GM23248 (cell line): ENCODE data around the gene MGMT. TPM values are rescaled to one million over a fixed set of nuclear protein-coding genes. Genes with fewer than 3 reads are reported as not detected.

ENCODE experiments used
- DNase-seq: peaks from one replicate; pipeline ENCODE4 v3.0.0-alpha.2; 2015
- H2AFZ ChIP-seq: fragments of 200-600 bp; sonication (generic); 2 replicates; pipeline ENCODE4 v1.6.1; 2016; ENCODE audit warnings: antibody characterized with exemption
- H3F3A ChIP-seq: fragments of 200-600 bp; sonication (generic); 2 replicates; pipeline ENCODE4 v1.6.1; 2016; ENCODE audit warnings: mild to moderate bottlenecking, antibody characterized with exemption, mixed run types; ENCODE audit not compliant: insufficient read depth
- H3K27ac ChIP-seq: fragments of 200-600 bp; sonication (generic); 2 replicates; pipeline ENCODE4 v1.5.1; 2016; ENCODE audit warnings: mild to moderate bottlenecking
- H3K27me3 ChIP-seq: fragments of 200-600 bp; sonication (generic); replicated peaks from 2 replicates; pipeline ENCODE4 v1.6.1; 2016; ENCODE audit warnings: mild to moderate bottlenecking; ENCODE audit not compliant: insufficient read depth
- H3K36me3 ChIP-seq: fragments of 200-600 bp; sonication (generic); 2 replicates; pipeline ENCODE4 v1.6.1; 2016; ENCODE audit warnings: low read depth, mild to moderate bottlenecking
- H3K4me1 ChIP-seq: fragments of 200-600 bp; sonication (generic); 2 replicates; pipeline ENCODE4 v1.6.1; 2016; ENCODE audit warnings: mild to moderate bottlenecking; ENCODE audit not compliant: insufficient read depth
- H3K4me2 ChIP-seq: fragments of 200-600 bp; sonication (generic); one replicate; pipeline ENCODE4 v1.6.1; 2016; ENCODE audit warnings: mild to moderate bottlenecking; ENCODE audit not compliant: unreplicated experiment
- H3K4me3 ChIP-seq: fragments of 200-600 bp; sonication (generic); 2 replicates; pipeline ENCODE4 v1.5.1; 2016; ENCODE audit warnings: mild to moderate bottlenecking
- H3K79me2 ChIP-seq: fragments of 200-600 bp; sonication (generic); 2 replicates; pipeline ENCODE4 v1.6.1; 2016; ENCODE audit warnings: mild to moderate bottlenecking; ENCODE audit not compliant: insufficient read depth
- H3K9ac ChIP-seq: fragments of 200-600 bp; sonication (generic); 2 replicates; pipeline ENCODE4 v1.6.1; 2016; ENCODE audit warnings: mild to moderate bottlenecking
- H3K9me2 ChIP-seq: fragments of 200-600 bp; sonication (generic); 2 replicates; pipeline ENCODE4 v1.6.1; 2016; ENCODE audit warnings: mixed run types, mild to moderate bottlenecking, moderate library complexity; ENCODE audit not compliant: insufficient read depth
- H3K9me3 ChIP-seq: fragments of 200-600 bp; sonication (generic); one replicate; pipeline ENCODE4 v1.6.1; 2017; ENCODE audit warnings: low read depth
- H4K20me1 ChIP-seq: fragments of 200-600 bp; sonication (generic); 2 replicates; pipeline ENCODE4 v1.6.0; 2016; ENCODE audit not compliant: insufficient read depth
- EZH2 ChIP-seq: fragments of 200-600 bp; sonication (generic); IDR thresholded peaks from 2 replicates; pipeline ENCODE4 v1.6.1; 2018; ENCODE audit warnings: antibody characterized with exemption, mild to moderate bottlenecking; ENCODE audit not compliant: insufficient read depth, poor library complexity, severe bottlenecking
- EZH2phosphoT487 ChIP-seq: fragments of 200-600 bp; sonication (generic); IDR thresholded peaks from 2 replicates; pipeline ENCODE4 v1.6.1; 2018; ENCODE audit warnings: antibody characterized with exemption, moderate library complexity, mild to moderate bottlenecking, low read depth; ENCODE audit not compliant: insufficient read depth
- WGBS, 2 experiments: methylation state at CpG; one replicate each; pipeline ENCODE4 v1.1.6; 2015 to 2017; ENCODE audit warnings: low lambda C conversion rate in 2 of 2, low coverage in 1 of 2; ENCODE audit errors: missing lambda C conversion rate in 2 of 2; 5-methylcytosine and 5-hydroxymethylcytosine counted together
- in situ Hi-C: fragments of 300-500 bp; cut with MboI; formaldehyde crosslinking; loops from 2 replicates; pipeline ENCODE4 v1.15.0; 2020
- polyA plus RNA-seq: library from polyadenylated mRNA; unstranded; fragments of >200 nt; fragmentation: Nextera tagmentation; extraction: Ambion mirVana; gene quantifications from 2 replicates; pipeline ENCODE4 v1.2.1, GENCODE V29; 2016
- total RNA-seq: library from RNA; depleted of rRNA; stranded (reverse); fragments of >200 nt; shearing (Covaris generic); gene quantifications from 2 replicates; pipeline ENCODE4 v1.2.3, GENCODE V29; 2014

The MGMT gene
- total and polyA plus RNA-seq, 2 experiments from 2014 or later = 28.5 to 35.1 TPM

DNA sequence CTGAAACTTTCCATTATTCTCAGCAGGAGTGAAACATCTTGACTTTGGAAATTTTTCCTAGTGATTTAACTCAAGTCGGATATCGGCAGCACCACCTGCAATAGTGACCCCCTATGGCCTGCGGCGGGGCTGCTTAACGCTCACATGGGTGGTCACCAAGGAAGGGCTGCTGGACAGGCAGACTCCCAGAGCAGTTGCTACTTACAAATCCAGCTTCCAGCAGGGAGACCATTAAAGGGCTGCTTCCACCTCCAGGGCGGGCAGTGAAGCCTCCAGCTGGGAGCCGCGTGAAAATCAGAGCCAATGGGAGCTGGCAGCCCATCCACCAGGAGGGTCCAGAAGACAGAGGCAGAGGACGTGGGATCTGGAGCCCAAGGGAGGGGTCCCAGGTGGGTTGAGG is 122.5 kb downstream of the MGMT start:
- Histone ChIP-seq H3K36me3 (no peaks in the 10 kb centered on the region), H4K20me1 (no peaks in the 10 kb centered on the region), H3K9me2 (no peaks in the 10 kb centered on the region), H3K4me1 (no peaks in the 10 kb centered on the region), H3K4me2 (no peak overlapping the region), H3K9me3 (no peaks in the 10 kb centered on the region), H2AFZ (no peak overlapping the region), H3K79me2 (no peaks in the 10 kb centered on the region), H3K27me3 (no peaks in the 10 kb centered on the region), H3K27ac (no peak overlapping the region), H3F3A (no peaks in the 10 kb centered on the region), H3K4me3 (no peak overlapping the region), H3K9ac (no peak overlapping the region)
- WGBS, 2 experiments = 92 to 97% methylated on average over 9 of the region's 9 CpGs
- TF ChIP-seq EZH2phosphoT487 (no peak), EZH2 (no peak)
- in situ Hi-C loops = no loop called here
- no peak for DNase-seq

DNA sequence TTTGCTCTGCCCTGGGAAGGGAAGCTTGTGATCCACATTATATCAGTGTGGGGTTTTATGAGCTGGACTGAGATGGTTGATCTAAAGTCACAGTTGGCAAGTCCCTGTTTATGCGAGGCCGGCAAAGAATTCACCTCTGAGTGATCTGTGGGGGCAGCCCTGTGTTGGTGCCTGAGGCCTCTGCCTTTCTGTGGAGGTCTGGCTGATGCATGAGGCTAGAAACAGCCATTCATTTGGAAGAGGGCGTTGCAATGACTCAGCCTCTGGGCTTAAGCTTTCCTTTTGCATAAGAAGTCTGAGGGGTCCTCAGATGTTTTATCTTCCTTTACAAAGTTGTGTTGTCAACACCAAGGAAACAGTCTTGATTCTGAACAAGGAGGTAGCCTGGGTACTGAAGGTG is 126.9 kb downstream of the MGMT start:
- Histone ChIP-seq H3K27me3 (no peaks in the 10 kb centered on the region), H3K9ac (no peak overlapping the region), H3K27ac (no peak overlapping the region), H2AFZ (no peak overlapping the region), H3K79me2 (no peaks in the 10 kb centered on the region), H3K9me2 (no peaks in the 10 kb centered on the region), H3K4me1 (no peaks in the 10 kb centered on the region), H3K4me3 (no peak overlapping the region), H3K9me3 (no peaks in the 10 kb centered on the region), H4K20me1 (no peaks in the 10 kb centered on the region), H3K36me3 (no peaks in the 10 kb centered on the region), H3F3A (no peaks in the 10 kb centered on the region), H3K4me2 (no peak overlapping the region)
- TF ChIP-seq EZH2 = no peak
- DNase-seq = no peak
- in situ Hi-C loops = no loop called here
- WGBS, 2 experiments = 63 to 76% methylated on average over 3 of the region's 3 CpGs

DNA sequence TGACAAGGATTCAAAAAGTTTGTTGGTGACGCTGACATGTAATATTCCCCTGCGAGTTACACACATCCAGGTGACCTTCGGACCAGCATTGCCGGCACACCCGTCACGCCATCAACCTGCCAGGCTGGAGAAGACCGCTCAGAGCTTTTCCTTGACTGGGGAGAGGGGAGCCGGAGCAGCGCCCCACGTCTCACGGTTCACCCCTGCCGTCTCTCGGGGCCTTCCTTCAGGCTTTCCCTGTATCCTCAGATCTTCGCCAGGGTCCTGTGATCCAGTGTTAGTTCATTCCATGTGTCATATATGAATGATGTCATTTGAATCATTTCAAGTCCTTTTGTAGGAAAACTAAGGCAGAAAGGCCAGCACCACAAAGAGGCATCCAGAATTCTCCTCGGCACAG is 127.8 kb downstream of the MGMT start:
- in situ Hi-C loops = no loop called here
- Histone ChIP-seq H3K4me2 (no peak overlapping the region), H3K4me3 (no peak overlapping the region), H3K9ac (no peak overlapping the region), H3K9me2 (no peaks in the 10 kb centered on the region), H3K36me3 (no peaks in the 10 kb centered on the region), H4K20me1 (no peaks in the 10 kb centered on the region), H3K27me3 (no peaks in the 10 kb centered on the region), H2AFZ (no peak overlapping the region), H3K9me3 (no peaks in the 10 kb centered on the region), H3F3A (no peaks in the 10 kb centered on the region), H3K4me1 (no peaks in the 10 kb centered on the region), H3K79me2 (no peaks in the 10 kb centered on the region), H3K27ac (no peak overlapping the region)
- TF ChIP-seq EZH2 = no peak
- no peak for TF ChIP-seq EZH2phosphoT487
- 92% methylated on average over 15 of the region's 15 CpGs for WGBS, 2 experiments
- DNase-seq = no peak

DNA sequence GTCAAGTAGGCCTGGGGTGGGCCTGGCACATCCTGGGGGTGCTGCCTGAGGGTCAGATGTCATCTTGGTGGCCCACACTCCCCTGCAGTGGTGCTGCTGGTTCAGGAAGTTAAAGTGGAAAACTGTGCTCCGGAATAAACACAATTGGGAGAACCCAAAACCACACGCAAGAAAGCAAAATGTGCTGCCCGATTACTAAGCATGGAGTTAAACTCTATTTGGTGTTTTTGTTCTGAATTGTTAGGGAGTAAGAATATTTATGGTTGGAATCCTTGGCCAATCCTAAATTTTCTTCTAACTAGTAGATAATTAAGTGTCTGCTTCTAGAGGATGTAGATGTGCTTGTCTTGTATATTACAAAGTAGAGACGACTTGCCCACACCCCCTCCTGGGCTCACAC is 131.4 kb downstream of the MGMT start:
- in situ Hi-C loops = no loop called here
- H3K4me1 ChIP-seq = no peaks in the 10 kb centered on the region
- H3K27ac ChIP-seq = no peak overlapping the region
- no peak overlapping the region for H3K4me2 ChIP-seq
- no peaks in the 10 kb centered on the region for H3F3A ChIP-seq
- WGBS, 2 experiments = 87 to 91% methylated on average over 4 of the region's 4 CpGs
- no peaks in the 10 kb centered on the region for H3K79me2 ChIP-seq
- no peaks in the 10 kb centered on the region for H3K9me2 ChIP-seq
- H3K36me3 ChIP-seq = no peaks in the 10 kb centered on the region
- H3K9ac ChIP-seq = no peak overlapping the region
- H3K9me3 ChIP-seq = no peaks in the 10 kb centered on the region
- no peaks in the 10 kb centered on the region for H4K20me1 ChIP-seq
- no peak for TF ChIP-seq EZH2
- TF ChIP-seq EZH2phosphoT487 = no peak
- no peaks in the 10 kb centered on the region for H3K27me3 ChIP-seq
- H3K4me3 ChIP-seq = no peak overlapping the region
- H2AFZ ChIP-seq = no peak overlapping the region
- no peak for DNase-seq

DNA sequence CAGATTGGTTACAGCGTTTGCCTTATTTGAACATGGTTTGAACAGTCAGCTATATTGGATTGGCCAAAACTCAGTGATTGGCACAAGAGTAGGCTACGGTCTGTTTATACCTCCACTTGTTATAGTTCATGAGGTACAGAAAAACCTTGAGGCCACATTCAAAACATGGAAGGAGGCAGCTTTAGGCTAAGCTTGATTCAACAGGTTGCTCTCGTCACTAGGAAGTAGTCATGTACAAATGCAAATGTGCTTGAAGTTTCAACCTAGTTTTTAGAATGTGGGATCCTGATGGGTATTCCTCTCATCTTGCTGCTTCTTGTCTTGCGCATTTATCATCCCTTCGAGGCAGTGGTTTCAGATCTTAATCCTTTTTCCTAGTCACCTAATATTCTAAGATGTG is 132.1 kb downstream of the MGMT start:
- 93 to 98% methylated on average over 5 of the region's 5 CpGs for WGBS, 2 experiments
- Histone ChIP-seq H3K4me3 (no peak overlapping the region), H3K9me3 (no peaks in the 10 kb centered on the region), H3K36me3 (no peaks in the 10 kb centered on the region), H2AFZ (no peak overlapping the region), H3K9ac (no peak overlapping the region), H3K4me1 (no peaks in the 10 kb centered on the region), H3K27ac (no peak overlapping the region), H3K79me2 (no peaks in the 10 kb centered on the region), H3F3A (no peaks in the 10 kb centered on the region), H4K20me1 (no peaks in the 10 kb centered on the region), H3K4me2 (no peak overlapping the region), H3K9me2 (no peaks in the 10 kb centered on the region), H3K27me3 (no peaks in the 10 kb centered on the region)
- in situ Hi-C loops = no loop called here
- TF ChIP-seq EZH2phosphoT487 = no peak
- TF ChIP-seq EZH2 = no peak
- DNase-seq = no peak
